Small intestine (tissue), 7 donors: ENCODE data around the gene CREBL2. TPM values are rescaled to one million over a fixed set of nuclear protein-coding genes. Genes with fewer than 3 reads are reported as not detected.
A peak's percentile ranks its signal among the peaks of the same experiment; 100 is the strongest.
"Not testable (repeated sequence)": the region's sequence is repeated elsewhere in the genome, so short reads cannot be mapped to it uniquely, and the experiment has no call there.

ENCODE experiments used
- DNase-seq, 2 donors: peaks; one replicate each; pipeline versions ENCODE4 v3.0.0 to v3.0.0-alpha.2; 2013
- FAIRE-seq: peaks from 2 replicates; lab custom pipeline; 2012; peaks lifted over from hg19 to GRCh38; lab: Jason Lieb, UNC
- H3K27ac ChIP-seq, 3 donors: one replicate each; pipeline ENCODE4 v1.5.1; 2013; ENCODE audit warnings: low read length in 2 of 3, mild to moderate bottlenecking in 2 of 3, control low read depth in 1 of 3, inconsistent platforms in 1 of 3, low read depth in 1 of 3, moderate library complexity in 1 of 3
- H3K27me3 ChIP-seq, 3 donors: one replicate each; pipeline ENCODE4 v1.6.1; 2013; ENCODE audit warnings: low read length in 3 of 3, inconsistent platforms in 1 of 3; ENCODE audit not compliant: control insufficient read depth in 3 of 3, insufficient read depth in 3 of 3
- H3K36me3 ChIP-seq, 3 donors: one replicate each; pipeline ENCODE4 v1.6.1; 2013; ENCODE audit warnings: low read length in 3 of 3, inconsistent platforms in 1 of 3, low read depth in 1 of 3, mild to moderate bottlenecking in 1 of 3, moderate library complexity in 1 of 3; ENCODE audit not compliant: control insufficient read depth in 3 of 3, insufficient read depth in 2 of 3
- H3K4me1 ChIP-seq, 3 donors: one replicate each; pipeline ENCODE4 v1.6.1; 2013; ENCODE audit warnings: low read length in 2 of 3, inconsistent platforms in 1 of 3, low read depth in 1 of 3, mild to moderate bottlenecking in 1 of 3, moderate library complexity in 1 of 3; ENCODE audit not compliant: control insufficient read depth in 3 of 3, insufficient read depth in 2 of 3
- H3K4me3 ChIP-seq, 3 donors: one replicate each; pipeline ENCODE4 v1.5.1; 2013; ENCODE audit warnings: low read length in 3 of 3, control low read depth in 1 of 3, inconsistent platforms in 1 of 3, low read depth in 1 of 3, mild to moderate bottlenecking in 1 of 3, moderate library complexity in 1 of 3
- H3K9me3 ChIP-seq, 2 donors: one replicate each; pipeline ENCODE4 v1.6.1; 2013; ENCODE audit warnings: low read depth in 1 of 2, low read length in 1 of 2; ENCODE audit not compliant: control insufficient read depth in 2 of 2, insufficient read depth in 1 of 2
- WGBS, 3 donors: extraction: QIAGEN DNeasy Blood & Tissue Kit; methylation state at CpG; one replicate each; pipeline ENCODE4 v1.1.7; 2013; 5-methylcytosine and 5-hydroxymethylcytosine counted together
- polyA plus RNA-seq, 4 donors: library from polyadenylated mRNA; stranded (reverse) in 3 of 4; unstranded in 1 of 4; fragments of 200-250 nt in 3 of 4; fragments of 120-200 nt in 1 of 4; gene quantifications; one replicate each; pipeline versions ENCODE4 v1.2.1 to v1.2.3, GENCODE V29; 2013
- donor health status: healthy with polysubstance abuse.
- donor health status: control.
- donor health status: control.
- donor health status: Bipolar disorder and iron deficiency.
- donor health status: healthy.

Gene CREBL2
- polyA plus RNA-seq, 4 donors: 16.9 to 37.2 (median 23.4) TPM

GRCh38 chr12:12577786-12578185 lies 33.9 kb upstream of the CREBL2 start:
- H3K4me3 ChIP-seq: no peak overlapping the region
- no peaks in the 10 kb centered on the region for H3K9me3 ChIP-seq
- FAIRE-seq (no peak), DNase-seq (no peak)
- H3K4me1 ChIP-seq: no peaks in the 10 kb centered on the region
- 88 to 89% (median 88%) methylated on average over 3 of the region's 3 CpGs for WGBS, 3 donors
- H3K36me3 ChIP-seq: no peaks in the 10 kb centered on the region
- no peak overlapping the region for H3K27ac ChIP-seq
- H3K27me3 ChIP-seq: no peaks in the 10 kb centered on the region

- WGBS, 3 donors: 86 to 92% (median 88%) methylated on average over 1 of the region's 1 CpG
- FAIRE-seq, DNase-seq, H3K4me3 ChIP-seq, H3K27me3 ChIP-seq, H3K9me3 ChIP-seq, H3K27ac ChIP-seq, H3K36me3 ChIP-seq, H3K4me1 ChIP-seq: not testable (repeated sequence)
These were observed 31.0 kb upstream of the CREBL2 start for GRCh38 chr12:12580716-12581115.

- DNase-seq: no peak
- WGBS, 3 donors: 68 to 84% (median 70%) methylated on average over 4 of the region's 4 CpGs
- Histone ChIP-seq H3K4me3 (no peak overlapping the region), H3K27me3 (no peaks in the 10 kb centered on the region), H3K27ac (no peak overlapping the region), H3K36me3 (peaks cover 0 to 2% (median 0%) of the 10 kb centered on the region in 3 donors), H3K9me3 (no peaks in the 10 kb centered on the region), H3K4me1 (peaks cover 0 to 3% (median under 1%) of the 10 kb centered on the region in 3 donors)
- FAIRE-seq: no peak
These were observed 29.3 kb upstream of the CREBL2 start for GRCh38 chr12:12582193-12582881.

DNA sequence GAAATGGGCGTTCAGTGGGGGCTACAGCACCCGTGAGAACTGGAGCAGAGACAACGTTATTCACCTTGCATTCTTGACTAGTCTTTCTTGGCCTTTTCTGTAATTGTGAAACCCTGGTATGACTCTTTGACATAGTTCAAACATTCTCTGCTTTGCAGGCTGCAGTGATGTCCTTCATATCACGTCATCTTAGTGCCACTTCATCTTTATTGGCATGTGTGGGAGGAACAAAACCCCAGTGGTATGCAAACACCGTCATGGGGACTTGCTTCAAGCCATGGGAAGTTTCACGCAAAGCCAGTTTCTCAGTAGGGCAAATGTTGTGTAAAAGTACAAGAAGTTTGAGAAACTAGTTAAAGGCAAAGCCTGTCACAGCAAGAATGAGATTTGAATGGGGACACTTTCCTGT lies 28.8 kb upstream of the CREBL2 start:
- H3K27me3 ChIP-seq: no peaks in the 10 kb centered on the region
- no peak for FAIRE-seq
- H3K9me3 ChIP-seq: no peaks in the 10 kb centered on the region
- H3K27ac ChIP-seq: no peak overlapping the region
- H3K4me1 ChIP-seq: peaks cover 0 to 6% (median 3%) of the 10 kb centered on the region in 3 donors
- H3K36me3 ChIP-seq: peaks cover 0 to 2% (median 0%) of the 10 kb centered on the region in 3 donors
- H3K4me3 ChIP-seq: no peak overlapping the region
- 48 to 84% (median 68%) methylated on average over 6 of the region's 6 CpGs for WGBS, 3 donors
- no peak for DNase-seq

DNA sequence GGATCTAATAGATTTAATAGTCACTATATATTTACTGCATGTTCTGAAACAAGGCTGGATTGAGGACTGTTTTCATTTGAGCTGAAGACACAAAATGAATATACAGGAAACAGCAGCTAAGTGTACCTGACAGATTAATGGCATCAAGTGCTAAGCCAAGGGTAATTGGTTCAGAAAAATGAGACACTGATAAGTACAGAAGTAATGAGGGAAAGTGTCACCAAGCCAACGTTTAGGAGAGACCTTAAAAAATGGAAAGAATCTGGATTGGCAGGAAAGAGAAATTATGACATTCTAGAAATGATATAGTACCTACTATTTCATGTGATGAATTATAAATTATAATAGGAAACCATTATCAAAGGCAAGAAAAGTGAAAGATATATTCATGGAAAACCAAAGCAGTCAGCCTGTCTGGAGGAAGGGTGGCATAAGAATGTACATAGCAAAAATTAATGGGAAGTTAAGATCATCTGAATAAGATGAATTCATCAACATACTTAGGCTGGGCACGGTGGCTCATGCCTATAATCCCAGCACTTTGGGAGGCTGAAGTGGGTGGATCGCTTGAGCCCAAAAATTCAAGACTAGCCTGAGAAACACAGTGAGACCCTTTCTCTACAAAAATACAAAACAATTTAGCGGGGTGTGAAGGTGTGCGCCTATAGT lies 28.0 kb upstream of the CREBL2 start:
- FAIRE-seq (no peak), DNase-seq (no peak)
- peaks cover 0 to 2% (median 0%) of the 10 kb centered on the region in 3 donors for H3K36me3 ChIP-seq
- H3K4me1 ChIP-seq: peaks cover 0 to 8% (median 3%) of the 10 kb centered on the region in 3 donors
- no peaks in the 10 kb centered on the region for H3K9me3 ChIP-seq
- WGBS, 3 donors: 81 to 85% (median 81%) methylated on average over 5 of the region's 5 CpGs
- no peak overlapping the region for H3K27ac ChIP-seq
- H3K27me3 ChIP-seq: no peaks in the 10 kb centered on the region
- no peak overlapping the region for H3K4me3 ChIP-seq

DNA sequence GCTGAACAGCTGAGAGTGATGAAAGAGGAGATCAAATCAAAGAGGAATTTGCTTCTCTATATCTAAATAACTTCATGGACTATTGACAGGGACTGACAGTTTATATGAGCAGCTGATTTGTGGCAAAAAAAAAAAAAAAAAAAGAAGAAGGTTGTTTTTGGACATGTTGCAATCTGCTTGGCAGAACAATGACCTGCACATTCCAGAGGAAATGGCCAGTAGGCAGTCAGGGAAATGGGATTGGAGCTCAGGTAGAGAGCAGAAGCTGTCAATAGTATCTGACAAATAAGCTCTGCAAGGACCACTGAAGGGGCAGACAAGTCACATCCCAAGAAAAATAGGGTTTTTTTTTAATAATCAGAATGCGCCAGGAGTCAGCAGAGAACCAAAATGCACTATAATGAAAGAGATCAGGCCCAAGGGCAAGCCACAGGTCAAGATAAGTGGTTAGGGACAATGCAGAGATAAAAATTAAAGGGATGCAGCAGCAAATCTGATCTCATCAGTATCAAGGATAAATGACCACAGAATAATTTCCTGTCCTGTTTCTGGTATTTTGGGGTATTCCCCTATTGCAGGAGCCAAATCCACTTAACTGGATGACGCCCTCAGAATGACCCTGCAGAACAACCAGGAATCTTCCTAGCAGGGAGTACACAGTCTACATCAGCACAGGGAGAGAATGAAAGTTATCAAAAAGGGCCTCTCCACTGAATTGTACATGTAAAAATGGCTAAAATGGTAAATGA lies 26.4 kb upstream of the CREBL2 start:
- Histone ChIP-seq H3K27me3 (no peaks in the 10 kb centered on the region), H3K9me3 (no peaks in the 10 kb centered on the region), H3K36me3 (peaks cover 0 to 2% (median 0%) of the 10 kb centered on the region in 3 donors), H3K27ac (no peak overlapping the region), H3K4me1 (peaks cover 0 to 8% (median 3%) of the 10 kb centered on the region in 3 donors), H3K4me3 (no peak overlapping the region)
- 72 to 93% (median 82%) methylated on average over 2 of the region's 2 CpGs for WGBS, 3 donors
- no peak for DNase-seq
- FAIRE-seq: no peak

DNA sequence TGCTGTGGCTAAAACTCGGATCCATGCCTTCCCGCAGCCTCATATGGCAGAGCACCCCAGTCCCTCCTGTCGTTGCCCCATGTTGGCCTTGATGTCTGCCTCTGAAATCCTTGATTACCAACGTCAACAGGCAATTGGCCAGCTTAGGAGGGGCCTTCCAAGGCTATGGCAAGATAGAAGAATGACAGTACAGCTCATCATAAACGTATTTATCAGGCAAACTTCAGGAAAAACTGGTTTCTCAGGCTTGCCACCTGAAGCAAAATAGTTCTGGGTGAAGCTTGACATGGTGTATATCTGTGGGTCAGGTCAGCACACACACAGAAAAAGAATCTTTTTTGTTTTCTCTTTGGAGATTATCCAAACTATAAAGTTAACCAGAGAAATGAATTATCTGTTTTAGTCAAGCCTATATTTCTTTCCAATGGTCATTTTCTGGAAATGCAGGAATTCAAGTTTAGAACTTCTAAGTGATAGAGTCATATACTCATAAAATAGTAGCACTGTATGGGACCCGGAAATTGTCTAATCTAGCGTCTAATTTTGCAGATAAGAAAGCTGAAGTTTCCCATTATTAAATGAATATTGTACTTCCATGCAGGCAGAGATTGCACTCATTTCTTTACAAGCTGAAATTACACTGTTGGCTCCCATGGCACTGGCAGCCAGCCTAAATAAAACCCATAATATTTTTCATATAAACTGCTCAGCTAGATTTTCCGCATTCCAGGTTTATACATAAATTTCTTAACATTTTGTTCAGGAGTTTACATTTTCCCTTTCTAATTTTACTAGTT lies 24.6 kb upstream of the CREBL2 start:
- Histone ChIP-seq H3K27ac (no peak overlapping the region), H3K36me3 (peaks cover 0 to 2% (median 0%) of the 10 kb centered on the region in 3 donors), H3K4me1 (peaks cover 0 to 8% (median 3%) of the 10 kb centered on the region in 3 donors), H3K9me3 (no peaks in the 10 kb centered on the region), H3K27me3 (no peaks in the 10 kb centered on the region), H3K4me3 (no peak overlapping the region)
- WGBS, 3 donors: 35 to 63% (median 47%) methylated on average over 8 of the region's 8 CpGs
- DNase-seq (peak; percentile 24 to 41), FAIRE-seq (no peak)

- no peak overlapping the region for H3K27ac ChIP-seq
- FAIRE-seq: no peak
- WGBS, 3 donors: 79 to 95% (median 87%) methylated on average over 1 of the region's 1 CpG
These were observed 23.8 kb upstream of the CREBL2 start for GRCh38 chr12:12587878-12588277.

More at GRCh38 chr12:12587878-12588277, 23.8 kb upstream of the CREBL2 start:
- Histone ChIP-seq H3K4me1 (peaks cover 0 to 8% (median 3%) of the 10 kb centered on the region in 3 donors), H3K27me3 (no peaks in the 10 kb centered on the region), H3K36me3 (peaks cover 0 to 2% (median 0%) of the 10 kb centered on the region in 3 donors), H3K9me3 (no peaks in the 10 kb centered on the region), H3K4me3 (no peak overlapping the region)
- DNase-seq: no peak
